NCI-H2029 treated with DMSO at 0.1 percent for 48 hours (cell line): ENCODE results near the gene DLX1.
A peak's percentile ranks its signal among the peaks of the same experiment; 100 is the strongest.
"Not testable (repeated sequence)": the region's sequence is repeated elsewhere in the genome, so short reads cannot be mapped to it uniquely, and the experiment has no call there.

Experiments used
- DNase-seq: peaks from one replicate; lab custom pipeline; 2025; lab: John Stamatoyannopoulos, UW

DLX1 gene

DNA sequence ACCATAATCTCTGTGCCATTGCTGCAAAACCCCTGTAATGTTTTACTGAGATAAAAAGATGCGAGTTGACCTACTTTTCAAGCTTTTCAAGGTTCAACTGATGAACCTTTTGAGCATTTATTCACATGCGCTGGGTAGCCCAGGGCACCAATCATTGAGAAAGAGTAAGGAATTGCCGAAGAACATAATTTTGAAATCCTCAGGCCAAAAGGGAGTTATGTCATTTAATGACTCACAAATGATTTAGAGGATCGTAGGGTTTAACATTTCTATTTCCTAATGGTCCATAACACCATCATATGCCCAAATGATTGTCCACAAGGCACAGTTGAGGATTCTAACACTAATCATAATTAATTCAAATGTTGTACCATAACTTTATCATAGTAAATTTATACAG, 20.2 kb upstream of the DLX1 start:
- DNase-seq = no peak

DNA sequence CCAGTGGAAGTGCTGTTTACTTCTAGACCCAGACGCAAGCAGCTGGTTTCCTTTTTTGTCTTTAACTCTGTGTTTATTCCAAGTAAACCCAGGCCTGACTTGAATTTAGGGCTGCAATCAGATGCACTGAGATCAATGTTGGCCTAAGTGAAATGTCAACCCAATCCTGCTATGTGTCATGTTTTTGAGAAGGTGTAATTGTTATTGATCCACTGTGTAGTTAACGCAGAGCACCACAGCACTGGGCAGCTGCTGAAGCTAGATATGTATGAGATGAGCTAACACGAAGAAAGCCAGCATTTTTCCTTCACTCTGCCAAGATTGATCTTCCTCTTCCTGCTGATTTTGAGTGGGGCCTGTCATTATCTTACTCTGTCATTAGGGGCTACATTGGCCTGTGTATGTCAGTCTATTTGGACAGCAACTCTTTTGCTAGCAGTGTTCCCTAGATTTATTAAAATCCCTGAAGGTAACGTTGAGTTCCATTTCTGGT, 18.9 kb upstream of the DLX1 start:
- DNase-seq = no peak

DNA sequence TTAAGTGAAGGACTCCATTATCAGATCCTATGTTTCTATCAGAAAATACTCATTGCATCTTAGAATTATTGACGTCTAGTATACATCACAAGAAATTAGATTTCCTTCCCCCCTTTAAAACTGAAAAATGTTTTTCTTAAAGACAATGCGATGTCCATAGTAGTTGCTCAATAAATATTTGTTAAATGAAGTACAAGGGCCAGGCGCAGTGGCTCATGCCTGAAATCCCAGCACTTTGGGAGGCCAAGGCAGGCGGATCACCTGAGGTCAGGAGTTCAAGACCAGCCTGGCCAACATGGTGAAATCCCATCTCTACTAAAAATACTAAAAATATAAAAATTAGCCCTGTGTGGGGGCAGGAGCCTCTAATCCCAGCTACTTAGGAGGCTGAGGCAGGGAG, 17.4 kb upstream of the DLX1 start:
- DNase-seq = not testable (repeated sequence)

DNA sequence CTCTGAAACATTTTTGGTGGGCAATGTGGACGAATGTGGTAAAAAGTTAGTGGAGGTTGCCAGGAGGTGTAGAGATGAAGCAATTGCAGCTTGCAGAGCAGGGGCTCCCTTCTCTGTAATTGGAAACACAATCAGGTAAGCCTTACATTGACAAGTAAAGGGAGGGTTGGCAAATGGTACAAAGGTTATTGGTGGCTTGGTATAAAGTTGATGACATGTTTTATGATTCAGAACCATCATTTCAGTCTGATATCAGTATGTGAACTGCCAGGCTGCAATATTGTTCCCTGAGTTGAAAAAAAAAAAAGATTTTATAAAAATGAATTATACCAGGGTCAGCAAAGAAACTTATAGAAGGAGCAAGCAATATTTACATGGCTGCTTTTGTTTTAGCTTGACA, 14.4 kb upstream of the DLX1 start:
- DNase-seq = no peak

DNA sequence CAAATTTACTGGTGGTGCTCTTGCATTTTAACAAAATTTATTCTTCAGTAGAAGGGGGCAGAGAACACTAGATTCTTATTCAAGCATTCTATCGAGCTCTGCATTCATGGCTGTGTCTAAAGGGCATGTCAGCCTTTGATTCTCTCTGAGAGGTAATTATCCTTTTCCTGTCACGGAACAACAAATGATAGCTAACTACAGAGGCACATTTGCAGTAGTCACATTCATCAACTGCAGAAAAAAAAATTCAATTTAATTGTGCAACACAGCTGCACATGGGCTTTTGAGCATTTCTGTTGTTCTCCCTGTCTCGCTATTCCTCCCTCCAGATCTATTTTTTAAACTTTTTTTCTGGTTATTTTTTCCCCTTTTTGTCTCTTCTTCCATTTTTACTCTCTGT, 13.0 kb upstream of the DLX1 start:
- DNase-seq = no peak

DNA sequence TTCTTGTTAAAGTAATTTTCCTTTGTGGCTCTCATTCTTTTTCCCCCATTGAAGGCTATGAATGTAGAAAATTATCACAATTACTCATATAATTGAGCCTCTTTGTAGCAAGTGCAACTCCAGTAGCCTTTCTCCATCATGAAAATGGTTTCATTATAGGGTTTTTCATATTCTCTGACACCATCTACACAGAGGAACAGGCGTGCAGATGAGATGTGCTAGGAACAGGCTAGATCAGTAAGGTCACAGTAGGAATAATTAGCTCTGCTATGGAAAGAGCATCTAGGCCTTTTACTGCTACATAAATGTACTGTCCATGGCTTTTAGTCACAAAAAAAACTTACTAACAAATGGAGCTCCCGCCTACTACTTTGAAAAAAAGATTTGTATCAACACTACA, 12.6 kb upstream of the DLX1 start:
- DNase-seq = no peak

DNA sequence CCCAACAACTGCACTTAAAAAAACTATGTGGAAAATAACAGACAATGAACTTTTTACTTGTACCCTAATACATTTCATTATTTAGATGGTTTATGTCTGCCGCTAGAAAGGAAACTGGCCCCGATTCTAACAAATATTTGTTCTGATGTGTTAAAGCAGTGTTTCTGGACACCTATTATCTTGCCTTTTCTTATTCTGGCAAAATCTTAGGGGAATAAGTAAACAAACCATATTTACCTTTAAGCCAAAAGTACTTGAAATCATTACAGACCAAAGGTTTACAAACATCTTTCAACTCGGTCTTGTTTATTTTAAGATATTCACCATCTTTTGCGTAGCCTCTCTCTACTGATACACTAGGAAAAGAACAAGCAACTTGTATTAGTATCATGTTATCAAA, 11.8 kb upstream of the DLX1 start:
- no peak for DNase-seq

DNA sequence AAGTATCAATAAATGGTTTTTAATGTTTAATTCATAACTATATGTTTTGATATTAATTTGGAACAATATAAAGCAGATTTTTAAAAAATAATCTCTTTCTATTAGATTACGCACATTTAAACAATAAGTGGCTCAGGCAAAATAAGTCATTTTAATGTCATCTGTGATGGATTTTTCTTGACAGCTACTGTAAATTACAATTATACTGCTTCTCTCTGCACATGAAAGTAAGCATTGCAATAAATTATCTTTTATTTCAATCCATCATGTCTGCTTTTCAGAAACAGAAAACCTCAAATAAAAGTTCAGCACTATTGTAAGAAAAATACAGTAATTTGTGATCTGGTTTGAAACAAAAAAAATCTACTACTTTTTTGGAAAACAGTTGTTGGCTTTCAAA, 11.1 kb upstream of the DLX1 start:
- DNase-seq = no peak

DNA sequence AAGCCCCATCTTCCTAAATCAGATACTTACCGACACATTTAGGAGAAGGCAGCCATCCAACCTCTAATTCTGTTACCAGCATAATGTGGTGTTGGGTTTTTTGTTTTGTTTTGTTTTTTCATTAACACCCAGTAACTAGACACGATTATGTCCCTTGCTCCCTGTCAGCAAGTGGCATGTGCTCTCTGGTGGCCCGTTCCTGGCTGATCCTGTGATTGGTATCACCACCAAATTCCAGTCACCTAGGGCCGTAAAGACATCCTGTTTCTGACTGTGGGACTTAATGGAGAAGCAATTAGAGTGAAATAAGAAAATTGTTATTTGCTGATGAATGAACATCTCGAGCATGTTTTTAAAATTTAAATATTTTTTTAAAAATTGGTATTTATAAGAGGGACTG, 5.9 kb upstream of the DLX1 start:
- no peak for DNase-seq

DNA sequence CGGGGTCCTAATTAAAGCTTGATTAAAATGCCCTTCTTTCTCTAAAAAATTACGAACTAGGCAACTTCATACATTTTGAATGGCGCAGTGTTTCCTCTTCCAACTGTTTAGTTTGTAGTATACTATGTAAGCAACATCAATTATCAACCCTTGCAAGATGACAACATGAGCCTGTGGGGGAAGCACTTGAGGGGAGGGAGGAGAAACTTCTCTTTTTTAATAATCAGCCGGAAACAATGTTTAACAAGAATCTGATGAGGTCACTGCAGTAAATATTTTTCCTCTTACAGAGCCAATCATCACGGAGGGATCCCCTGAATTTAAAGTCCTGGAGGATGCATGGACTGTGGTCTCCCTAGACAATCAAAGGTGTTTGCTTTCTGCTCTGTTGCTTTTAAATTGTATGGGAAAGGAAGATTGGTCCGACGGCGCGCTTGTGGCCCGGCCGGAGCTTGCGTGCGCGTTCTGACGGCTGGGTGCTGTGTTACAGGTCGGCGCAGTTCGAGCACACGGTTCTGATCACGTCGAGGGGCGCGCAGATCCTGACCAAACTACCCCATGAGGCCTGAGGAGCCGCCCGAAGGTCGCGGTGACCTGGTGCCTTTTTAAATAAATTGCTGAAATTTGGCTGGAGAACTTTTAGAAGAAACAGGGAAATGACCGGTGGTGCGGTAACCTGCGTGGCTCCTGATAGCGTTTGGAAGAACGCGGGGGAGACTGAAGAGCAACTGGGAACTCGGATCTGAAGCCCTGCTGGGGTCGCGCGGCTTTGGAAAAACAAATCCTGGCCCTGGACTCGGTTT, 5.3 kb upstream of the DLX1 start:
- no peak for DNase-seq

DNA sequence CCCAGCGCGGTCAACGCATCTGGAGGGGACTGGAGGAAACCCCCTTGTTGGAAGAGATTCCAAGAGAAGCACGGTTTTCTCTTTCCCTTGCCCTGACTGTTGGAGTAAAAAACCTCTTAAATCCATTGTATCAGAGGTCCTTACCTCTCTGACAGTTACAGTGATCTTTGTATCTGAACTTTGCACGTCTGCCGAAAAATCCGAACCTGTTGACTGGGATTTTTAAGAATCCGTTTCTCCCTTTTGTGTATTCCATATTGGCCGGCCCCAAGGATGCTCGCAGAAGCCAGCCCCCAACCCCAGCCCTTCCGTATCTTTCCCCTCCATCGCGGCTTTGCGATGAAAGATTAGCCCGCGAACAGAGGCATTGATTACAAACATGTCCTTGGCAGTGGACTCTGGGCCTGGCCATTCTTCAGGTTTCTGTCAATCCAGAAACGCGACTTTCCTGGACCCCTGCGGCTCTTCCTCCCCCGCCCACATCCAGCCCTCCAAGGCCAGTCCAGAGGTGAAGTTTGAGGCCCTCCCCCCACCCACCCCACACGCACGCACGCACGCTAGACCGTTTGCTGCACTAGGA, 4.6 kb upstream of the DLX1 start:
- DNase-seq = no peak

DNA sequence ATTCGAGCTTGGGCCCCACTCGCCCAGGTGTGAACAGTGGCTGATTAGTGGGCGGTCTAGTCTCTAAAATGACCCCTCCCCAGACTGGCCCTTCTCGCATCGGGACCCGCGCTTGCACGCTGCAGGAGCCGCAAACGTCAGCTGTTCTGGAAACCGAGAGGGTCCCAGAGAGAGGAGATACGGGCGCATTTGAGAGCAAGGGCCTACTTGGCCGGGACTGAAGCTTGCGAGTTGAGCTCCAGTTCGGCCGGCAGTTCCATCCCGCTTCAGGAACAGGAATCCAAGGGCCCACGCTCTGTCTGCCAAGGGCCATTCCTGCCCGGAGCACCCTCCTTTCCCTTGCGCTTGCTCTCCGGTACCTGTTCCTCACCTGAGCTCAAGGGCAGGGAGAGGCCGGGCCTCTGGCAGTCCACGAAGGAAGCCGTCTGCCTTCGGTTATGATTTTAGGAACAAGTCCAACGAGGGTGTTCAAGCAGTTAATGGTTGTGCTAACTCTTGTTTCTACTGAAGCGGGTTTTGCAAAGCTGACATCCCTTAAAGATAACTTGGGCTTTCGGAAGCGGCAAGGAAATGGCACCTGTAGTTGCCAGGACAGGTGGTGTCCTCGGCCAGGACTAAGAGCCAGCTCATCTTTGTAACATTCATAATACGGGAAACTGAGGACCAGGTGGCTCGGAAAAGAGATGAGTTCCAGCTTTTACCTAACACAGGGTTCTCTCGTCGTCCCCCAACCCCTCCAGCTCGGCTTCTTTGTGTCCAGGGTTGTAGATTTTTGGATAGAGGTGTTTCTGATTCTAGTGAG, 3.9 kb upstream of the DLX1 start:
- no peak for DNase-seq

DNA sequence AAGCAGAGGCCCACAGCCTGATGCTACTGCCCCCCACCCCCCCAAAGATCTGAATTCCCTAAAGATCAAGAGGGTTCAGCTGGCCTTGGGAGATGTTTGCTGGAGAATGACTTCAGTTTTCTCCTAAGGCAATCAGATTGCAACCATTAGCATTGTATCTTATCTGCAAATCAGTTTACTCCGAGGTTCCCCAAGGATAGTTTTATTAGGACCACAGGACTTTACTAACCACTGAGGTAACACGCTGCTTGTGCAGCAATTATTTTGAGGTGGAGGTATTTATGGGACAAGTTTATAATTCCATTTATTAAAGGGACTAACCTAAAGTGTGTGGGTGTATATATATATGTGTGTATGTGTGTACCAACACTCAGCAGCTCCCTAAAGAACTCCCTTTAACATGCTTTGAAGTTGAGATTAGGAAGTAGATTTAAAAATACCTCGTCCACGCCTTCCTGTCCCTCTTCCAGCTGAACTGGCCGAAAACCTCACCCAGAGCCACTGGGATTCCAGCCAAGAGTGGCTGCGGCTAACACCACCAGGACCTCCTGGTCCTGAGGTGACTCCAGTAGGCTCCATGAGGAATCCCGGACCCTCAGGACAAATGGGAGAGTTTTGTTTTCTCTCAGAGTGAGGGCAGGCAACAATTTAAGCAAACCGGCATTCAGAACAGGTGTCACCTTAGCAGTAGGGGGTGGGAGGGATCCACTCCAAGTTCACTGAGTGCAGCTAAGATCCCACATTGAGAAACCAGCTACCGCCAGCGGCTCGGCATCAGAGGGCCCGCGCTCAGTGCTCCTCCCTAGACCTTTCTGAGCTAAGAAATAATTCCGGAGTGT, 3.0 kb upstream of the DLX1 start:
- no peak for DNase-seq

DNA sequence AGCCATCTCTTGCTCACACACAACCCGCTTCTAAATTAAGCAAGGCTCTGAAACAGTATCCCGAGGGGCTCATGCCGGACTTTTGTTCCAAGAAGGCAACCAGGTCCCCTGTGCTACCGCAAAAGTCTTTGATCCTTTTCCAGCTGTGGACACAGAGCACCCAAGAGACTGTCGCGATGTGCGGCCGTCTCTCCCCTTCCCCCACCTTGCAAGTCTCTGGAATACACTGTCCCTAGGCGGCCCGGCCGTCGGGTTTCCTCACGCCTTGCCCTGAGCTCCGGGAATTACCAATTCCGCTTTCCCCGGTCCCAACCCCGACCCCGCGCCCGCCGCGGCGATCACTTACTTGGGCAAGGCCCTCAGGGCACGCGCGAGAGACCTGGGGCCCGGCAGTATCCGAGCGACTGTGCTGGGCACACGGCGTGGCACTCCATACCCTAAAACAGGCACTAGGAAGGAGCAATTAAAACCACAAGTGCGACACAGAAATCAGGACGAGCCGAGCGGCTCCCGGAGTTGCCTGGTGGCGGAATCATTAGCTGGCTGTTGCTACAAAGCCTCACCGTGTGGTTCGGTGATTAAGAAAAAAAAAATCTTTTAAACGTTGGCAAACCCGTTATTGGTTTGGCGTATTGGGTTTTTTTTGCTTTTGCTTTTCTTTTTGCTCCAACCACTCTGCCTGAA, 2.2 kb upstream of the DLX1 start:
- no peak for DNase-seq

DNA sequence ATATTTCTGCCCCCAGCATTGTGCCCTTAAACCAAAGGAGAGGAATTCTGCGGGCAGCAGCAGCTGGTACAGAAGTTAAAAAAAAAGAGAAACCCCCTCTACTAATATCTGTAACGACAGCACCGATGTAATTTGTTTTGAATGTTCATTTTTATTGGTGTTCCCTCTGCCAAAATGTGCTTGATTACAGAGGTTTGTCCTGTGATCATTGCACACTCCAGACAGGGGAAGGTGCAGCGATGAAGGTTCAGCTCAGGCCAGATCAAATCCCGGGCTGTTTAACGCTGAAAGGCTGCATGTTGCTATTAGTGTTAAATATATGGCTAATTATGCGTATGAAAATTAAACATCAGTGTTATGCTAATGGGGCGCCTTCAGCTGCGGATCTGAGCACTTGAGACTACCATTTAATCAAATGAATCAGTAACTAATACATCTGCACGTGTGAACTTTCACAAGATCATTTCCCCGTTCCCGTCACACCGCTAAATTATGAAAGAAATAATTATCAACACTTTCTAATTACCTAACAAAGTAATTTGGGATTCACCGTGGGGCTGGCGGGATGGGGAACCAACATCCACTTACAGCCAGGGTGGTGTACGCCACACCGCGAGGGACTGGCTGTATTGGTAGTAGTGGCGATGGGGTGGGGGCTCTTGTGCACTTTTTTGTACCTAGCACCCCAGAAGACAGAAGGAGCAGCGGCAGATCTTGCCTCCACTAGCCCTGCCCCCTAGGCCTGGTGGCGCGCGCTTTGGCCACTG, 1.5 kb upstream of the DLX1 start:
- DNase-seq = no peak

DNA sequence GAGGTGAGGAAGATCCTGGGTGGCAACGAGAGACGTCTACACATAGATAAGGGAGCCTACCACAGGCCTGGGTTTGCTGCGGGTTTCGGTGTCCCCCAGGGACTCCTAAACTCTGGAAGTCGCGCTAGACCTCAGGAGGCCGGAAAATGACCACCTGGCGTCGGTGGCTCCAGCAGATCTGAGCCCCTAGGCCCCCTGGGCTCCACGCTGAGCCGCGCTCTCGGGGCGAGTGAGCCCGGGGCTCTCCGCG, 987 bp upstream of the DLX1 start:
- DNase-seq = no peak

DNA sequence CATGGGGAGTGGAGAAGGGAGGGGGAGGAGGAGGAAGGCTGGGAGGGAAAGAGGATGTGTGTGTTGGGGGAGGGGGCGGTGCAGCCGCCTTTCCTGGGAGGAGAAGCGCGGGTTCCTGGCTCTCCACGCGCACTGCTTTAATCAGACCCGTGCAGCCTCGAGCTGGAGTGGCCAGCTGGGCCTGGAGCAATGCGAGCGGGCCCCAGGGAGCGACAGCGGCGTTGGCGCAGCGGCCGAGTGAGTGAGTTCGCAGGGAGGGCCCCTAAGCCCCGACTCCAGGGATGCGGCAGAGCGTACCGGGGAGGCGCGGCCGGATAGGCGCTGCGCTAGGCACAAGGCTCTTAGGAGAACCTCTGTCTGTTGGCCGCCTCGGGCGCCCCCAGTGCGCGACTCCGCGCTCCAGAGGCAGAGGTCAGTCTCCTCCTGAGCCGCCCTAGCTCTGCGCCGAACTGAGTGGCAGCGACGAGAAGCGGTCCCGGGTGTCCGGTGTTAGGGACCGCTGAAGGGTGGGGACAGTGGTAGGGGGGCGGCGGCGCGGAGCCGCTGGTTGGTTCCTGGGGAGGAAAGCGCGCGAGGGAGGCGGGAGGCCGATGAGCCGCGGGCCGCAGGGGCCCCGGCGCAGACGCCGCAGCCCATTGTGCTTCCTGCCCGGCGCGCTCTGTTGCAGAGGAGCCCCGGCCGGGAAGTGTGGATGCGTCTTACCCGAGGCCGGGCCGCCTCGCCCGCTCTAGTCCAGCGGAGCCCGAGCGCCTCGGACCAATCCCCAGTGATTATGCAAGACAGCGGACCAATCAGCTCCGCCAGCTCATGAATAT, 455 bp upstream of the DLX1 start:
- peak; percentile 56 for DNase-seq

DNA sequence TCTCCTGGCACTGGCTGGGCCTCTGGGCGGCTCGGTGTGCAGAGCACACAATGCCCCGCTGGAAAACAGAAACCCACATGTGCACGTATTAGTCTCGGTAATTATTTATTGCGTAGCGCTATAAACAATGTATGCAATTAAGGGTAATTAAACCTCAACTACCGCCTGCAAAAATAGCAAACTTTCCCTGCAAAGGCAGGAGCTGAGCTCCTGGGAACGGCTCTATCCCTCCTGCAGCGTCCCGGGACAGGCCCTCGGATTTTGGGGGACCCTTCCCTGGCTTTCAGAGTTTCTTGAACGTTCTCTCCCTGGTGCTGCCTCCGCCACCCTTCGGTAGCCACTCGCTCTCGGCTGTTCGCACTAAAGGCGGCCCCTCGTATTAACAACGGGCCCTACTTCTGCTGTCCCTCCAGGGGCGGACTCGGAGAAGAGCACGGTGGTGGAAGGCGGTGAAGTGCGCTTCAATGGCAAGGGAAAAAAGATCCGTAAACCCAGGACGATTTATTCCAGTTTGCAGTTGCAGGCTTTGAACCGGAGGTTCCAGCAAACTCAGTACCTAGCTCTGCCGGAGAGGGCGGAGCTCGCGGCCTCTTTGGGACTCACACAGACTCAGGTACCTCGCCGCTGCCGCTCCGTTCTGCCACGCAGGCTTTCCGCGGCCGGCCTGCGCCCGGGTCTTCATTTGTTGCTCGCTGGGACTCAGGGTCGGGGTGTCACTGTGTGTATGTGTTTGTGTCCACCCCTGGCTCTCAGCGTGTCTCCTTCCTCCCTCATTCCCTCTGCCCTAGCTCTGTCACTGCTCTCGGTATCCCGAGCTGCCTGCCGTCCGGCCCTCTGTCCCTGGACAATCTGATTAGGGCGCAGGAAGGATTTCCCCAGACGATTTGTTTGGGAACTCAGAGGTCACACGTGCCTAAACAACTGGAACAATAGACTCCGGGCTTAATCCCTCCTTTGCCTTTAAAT, 1.2 kb downstream of the DLX1 start:
- DNase-seq = no peak

DNA sequence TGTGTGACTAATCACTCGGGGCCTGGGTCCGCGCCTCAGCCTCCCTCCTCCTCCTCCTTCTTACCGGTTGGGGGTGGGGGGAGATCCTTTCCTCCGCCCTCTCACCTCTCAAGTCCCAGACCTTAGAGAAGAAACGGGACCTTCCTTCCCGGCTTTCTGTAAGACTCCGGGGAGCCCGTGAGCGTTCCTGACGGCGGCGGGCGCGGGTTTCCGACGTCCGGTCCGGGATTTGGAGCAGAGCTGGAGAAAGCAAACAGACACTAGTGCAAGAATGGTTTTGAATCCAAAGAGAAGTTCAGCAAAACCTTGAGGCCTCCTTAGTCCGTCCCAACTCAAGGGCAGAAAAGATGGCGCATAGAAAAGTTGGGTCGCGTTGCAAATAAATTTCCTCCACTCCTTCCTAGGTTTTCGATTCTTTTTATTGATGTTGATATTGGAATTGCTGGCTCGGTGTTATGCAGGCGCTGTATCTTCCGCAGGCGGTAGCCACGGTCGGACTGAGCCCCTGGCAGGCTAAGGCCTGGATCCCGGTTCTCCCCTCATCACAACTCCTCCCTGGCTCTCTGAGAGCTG, 2.0 kb downstream of the DLX1 start:
- no peak for DNase-seq
